NCI-H526 treated with DMSO at 0.1 percent for 48 hours (cell line): ENCODE data around the gene GAGE10.
"Not testable (repeated sequence)": the region's sequence is repeated elsewhere in the genome, so short reads cannot be mapped to it uniquely, and the experiment has no call there.

Source experiments
- DNase-seq: peaks from one replicate; lab custom pipeline; 2025; lab: John Stamatoyannopoulos, UW

Gene GAGE10

GRCh38 chrX:49276671-49277534 is 26.5 kb upstream of the GAGE10 start:
- no peak for DNase-seq

GRCh38 chrX:49277535-49277830 is 26.0 kb upstream of the GAGE10 start:
- DNase-seq, result no peak

- no peak for DNase-seq
Observed at GRCh38 chrX:49278081-49278480, 25.4 kb upstream of the GAGE10 start.

- DNase-seq, result no peak
Observed at GRCh38 chrX:49282647-49283011, 20.8 kb upstream of the GAGE10 start.

- DNase-seq, result no peak
Observed at GRCh38 chrX:49284212-49284611, 19.2 kb upstream of the GAGE10 start.

- DNase-seq, result no peak
Observed at GRCh38 chrX:49286136-49286535, 17.3 kb upstream of the GAGE10 start.

GRCh38 chrX:49286581-49286980 is 16.9 kb upstream of the GAGE10 start:
- no peak for DNase-seq

- DNase-seq, result no peak
Observed at GRCh38 chrX:49287665-49288064, 15.8 kb upstream of the GAGE10 start.

GRCh38 chrX:49290215-49290614 is 13.2 kb upstream of the GAGE10 start:
- DNase-seq, result no peak

- no peak for DNase-seq
Observed at GRCh38 chrX:49291615-49292337, 11.7 kb upstream of the GAGE10 start.

- no peak for DNase-seq
Observed at GRCh38 chrX:49292400-49293362, 10.8 kb upstream of the GAGE10 start.

- not testable (repeated sequence) for DNase-seq
Observed at GRCh38 chrX:49299293-49299692, 4.2 kb upstream of the GAGE10 start.

- no peak for DNase-seq
Observed at GRCh38 chrX:49300703-49301102, 2.7 kb upstream of the GAGE10 start.

- not testable (repeated sequence) for DNase-seq
Observed at GRCh38 chrX:49307775-49308174, 4.3 kb downstream of the GAGE10 start.

GRCh38 chrX:49308604-49309269 is 5.3 kb downstream of the GAGE10 start:
- DNase-seq, result no peak

GRCh38 chrX:49309401-49309981 is 6.0 kb downstream of the GAGE10 start:
- no peak for DNase-seq

GRCh38 chrX:49310371-49310770 is 6.9 kb downstream of the GAGE10 start:
- DNase-seq, result no peak

- DNase-seq, result no peak
Observed at GRCh38 chrX:49312176-49312575, 8.7 kb downstream of the GAGE10 start.

GRCh38 chrX:49316085-49316484 is 12.6 kb downstream of the GAGE10 start:
- no peak for DNase-seq

- DNase-seq, result not testable (repeated sequence)
Observed at GRCh38 chrX:49321737-49322136, 18.3 kb downstream of the GAGE10 start, which contains the start of gene GAGE12J. Gene GAGE12J (plus strand): TSS chrX:49322037. CDS start chrX:49323194, 1,157 bp downstream.

- DNase-seq, result not testable (repeated sequence)
Observed at GRCh38 chrX:49322266-49322665, 18.8 kb downstream of the GAGE10 start.
